Neuron (in vitro differentiated cells): ENCODE results near the gene ATG13.

Source experiments
- H2AFZ ChIP-seq: one replicate; pipeline ENCODE4 v1.6.1; 2013; ENCODE audit warnings: low read depth, mild to moderate bottlenecking, inconsistent platforms, low read length, moderate library complexity
- H3K27me3 ChIP-seq: one replicate; pipeline ENCODE4 v1.6.1; 2013; ENCODE audit warnings: low read length; ENCODE audit not compliant: insufficient read depth
- H3K36me3 ChIP-seq: one replicate; pipeline ENCODE4 v1.6.1; 2013; ENCODE audit warnings: low read length; ENCODE audit not compliant: insufficient read depth
- H3K4me1 ChIP-seq: one replicate; pipeline ENCODE4 v1.6.1; 2013; ENCODE audit warnings: low read length; ENCODE audit not compliant: insufficient read depth
- H3K4me3 ChIP-seq: 2 replicates; pipeline ENCODE4 v1.5.1; 2013; ENCODE audit warnings: mild to moderate bottlenecking, low read length, moderate library complexity
- H3K9me3 ChIP-seq: one replicate; pipeline ENCODE4 v1.6.1; 2013; ENCODE audit warnings: low read length

Gene ATG13

GRCh38 chr11:46597155-46597554 lies 20.2 kb upstream of the ATG13 start:
- H3K9me3 ChIP-seq: no peaks in the 10 kb centered on the region
- H3K27me3 ChIP-seq: no peaks in the 10 kb centered on the region
- no peak overlapping the region for H3K4me3 ChIP-seq
- H3K4me1 ChIP-seq: peaks cover 17% of the 10 kb centered on the region
- no peak overlapping the region for H2AFZ ChIP-seq
- H3K36me3 ChIP-seq: no peaks in the 10 kb centered on the region

GRCh38 chr11:46597609-46598219 lies 19.6 kb upstream of the ATG13 start:
- Histone ChIP-seq H3K4me3 (no peak overlapping the region), H2AFZ (no peak overlapping the region), H3K36me3 (no peaks in the 10 kb centered on the region), H3K9me3 (no peaks in the 10 kb centered on the region), H3K27me3 (no peaks in the 10 kb centered on the region), H3K4me1 (peaks cover 12% of the 10 kb centered on the region)

- Histone ChIP-seq H3K4me3 (no peak overlapping the region), H2AFZ (no peak overlapping the region), H3K4me1 (peaks cover under 1% of the 10 kb centered on the region), H3K27me3 (no peaks in the 10 kb centered on the region), H3K36me3 (peaks cover 6% of the 10 kb centered on the region), H3K9me3 (no peaks in the 10 kb centered on the region)
These were observed 17.8 kb upstream of the ATG13 start for GRCh38 chr11:46599340-46600193.

- Histone ChIP-seq H3K4me1 (no peaks in the 10 kb centered on the region), H3K9me3 (no peaks in the 10 kb centered on the region), H3K36me3 (peaks cover 6% of the 10 kb centered on the region), H3K4me3 (no peak overlapping the region), H2AFZ (no peak overlapping the region), H3K27me3 (no peaks in the 10 kb centered on the region)
These were observed 17.0 kb upstream of the ATG13 start for GRCh38 chr11:46600194-46600960.

- no peaks in the 10 kb centered on the region for H3K4me1 ChIP-seq
- H3K9me3 ChIP-seq: no peaks in the 10 kb centered on the region
- H3K27me3 ChIP-seq: no peaks in the 10 kb centered on the region
- H2AFZ ChIP-seq: no peak overlapping the region
- peaks cover 6% of the 10 kb centered on the region for H3K36me3 ChIP-seq
- H3K4me3 ChIP-seq: no peak overlapping the region
These were observed 16.2 kb upstream of the ATG13 start for GRCh38 chr11:46601129-46601528.

- no peaks in the 10 kb centered on the region for H3K27me3 ChIP-seq
- H3K36me3 ChIP-seq: peaks cover 6% of the 10 kb centered on the region
- no peak overlapping the region for H3K4me3 ChIP-seq
- no peaks in the 10 kb centered on the region for H3K9me3 ChIP-seq
- no peak overlapping the region for H2AFZ ChIP-seq
- H3K4me1 ChIP-seq: no peaks in the 10 kb centered on the region
These were observed 13.5 kb upstream of the ATG13 start for GRCh38 chr11:46603704-46604308.

- Histone ChIP-seq H2AFZ (no peak overlapping the region), H3K9me3 (no peaks in the 10 kb centered on the region), H3K4me3 (no peak overlapping the region), H3K27me3 (no peaks in the 10 kb centered on the region), H3K36me3 (peaks cover 6% of the 10 kb centered on the region), H3K4me1 (no peaks in the 10 kb centered on the region)
These were observed 12.6 kb upstream of the ATG13 start for GRCh38 chr11:46604796-46605195.

- H2AFZ ChIP-seq: no peak overlapping the region
- no peaks in the 10 kb centered on the region for H3K27me3 ChIP-seq
- H3K4me1 ChIP-seq: no peaks in the 10 kb centered on the region
- no peaks in the 10 kb centered on the region for H3K9me3 ChIP-seq
- H3K4me3 ChIP-seq: no peak overlapping the region
- H3K36me3 ChIP-seq: peaks cover 6% of the 10 kb centered on the region
These were observed 9.8 kb upstream of the ATG13 start for GRCh38 chr11:46607516-46607915.

GRCh38 chr11:46609386-46609785 lies 8.0 kb upstream of the ATG13 start:
- Histone ChIP-seq H2AFZ (no peak overlapping the region), H3K4me3 (no peak overlapping the region), H3K27me3 (no peaks in the 10 kb centered on the region), H3K9me3 (no peaks in the 10 kb centered on the region), H3K36me3 (no peaks in the 10 kb centered on the region), H3K4me1 (no peaks in the 10 kb centered on the region)

GRCh38 chr11:46611526-46612304 lies 5.6 kb upstream of the ATG13 start:
- H3K36me3 ChIP-seq: no peaks in the 10 kb centered on the region
- peaks cover 9% of the 10 kb centered on the region for H3K4me1 ChIP-seq
- H3K4me3 ChIP-seq: no peak overlapping the region
- no peaks in the 10 kb centered on the region for H3K27me3 ChIP-seq
- H2AFZ ChIP-seq: no peak overlapping the region
- H3K9me3 ChIP-seq: no peaks in the 10 kb centered on the region

- Histone ChIP-seq H2AFZ (no peak overlapping the region), H3K36me3 (no peaks in the 10 kb centered on the region), H3K4me1 (peaks cover 9% of the 10 kb centered on the region), H3K27me3 (no peaks in the 10 kb centered on the region), H3K4me3 (no peak overlapping the region), H3K9me3 (no peaks in the 10 kb centered on the region)
These were observed 5.0 kb upstream of the ATG13 start for GRCh38 chr11:46612326-46612725.

- Histone ChIP-seq H3K4me1 (peaks cover 19% of the 10 kb centered on the region), H3K36me3 (peaks cover 6% of the 10 kb centered on the region), H3K9me3 (no peaks in the 10 kb centered on the region), H3K4me3 (no peak overlapping the region), H3K27me3 (no peaks in the 10 kb centered on the region), H2AFZ (no peak overlapping the region)
These were observed 1.6 kb upstream of the ATG13 start for GRCh38 chr11:46615756-46616155.
